SK-N-DZ (cell line): ENCODE data around the gene LINC00305.
A peak's percentile ranks its signal among the peaks of the same experiment; 100 is the strongest.

Experiments
- DNase-seq: peaks from one replicate; pipeline ENCODE4 v3.0.0-alpha.2; 2015; ENCODE audit warnings: low spot score

Gene LINC00305

DNA sequence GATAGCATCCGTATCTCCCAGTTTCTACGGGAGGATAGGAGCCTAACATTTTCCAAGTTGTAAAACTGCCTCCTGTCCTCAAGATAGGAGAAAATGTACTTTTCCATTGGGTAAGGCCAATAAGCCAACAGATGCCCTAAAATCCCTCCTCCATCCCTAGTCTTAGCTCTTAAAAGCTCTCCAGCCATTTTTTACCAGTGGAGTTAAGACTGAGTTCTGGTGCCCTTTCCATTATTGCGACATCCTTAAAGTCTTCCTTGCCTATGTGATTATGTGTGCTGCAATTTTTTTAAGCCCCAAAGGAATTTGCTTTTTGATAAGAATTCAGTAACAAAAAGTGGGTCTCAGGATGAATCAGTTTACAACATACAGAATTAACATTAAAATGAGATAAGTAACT lies 33.0 kb downstream of the LINC00305 start:
- DNase-seq, result no peak

- DNase-seq, result no peak
Measured at GRCh38 chr18:64111950-64112349, 36.9 kb downstream of the LINC00305 start.

DNA sequence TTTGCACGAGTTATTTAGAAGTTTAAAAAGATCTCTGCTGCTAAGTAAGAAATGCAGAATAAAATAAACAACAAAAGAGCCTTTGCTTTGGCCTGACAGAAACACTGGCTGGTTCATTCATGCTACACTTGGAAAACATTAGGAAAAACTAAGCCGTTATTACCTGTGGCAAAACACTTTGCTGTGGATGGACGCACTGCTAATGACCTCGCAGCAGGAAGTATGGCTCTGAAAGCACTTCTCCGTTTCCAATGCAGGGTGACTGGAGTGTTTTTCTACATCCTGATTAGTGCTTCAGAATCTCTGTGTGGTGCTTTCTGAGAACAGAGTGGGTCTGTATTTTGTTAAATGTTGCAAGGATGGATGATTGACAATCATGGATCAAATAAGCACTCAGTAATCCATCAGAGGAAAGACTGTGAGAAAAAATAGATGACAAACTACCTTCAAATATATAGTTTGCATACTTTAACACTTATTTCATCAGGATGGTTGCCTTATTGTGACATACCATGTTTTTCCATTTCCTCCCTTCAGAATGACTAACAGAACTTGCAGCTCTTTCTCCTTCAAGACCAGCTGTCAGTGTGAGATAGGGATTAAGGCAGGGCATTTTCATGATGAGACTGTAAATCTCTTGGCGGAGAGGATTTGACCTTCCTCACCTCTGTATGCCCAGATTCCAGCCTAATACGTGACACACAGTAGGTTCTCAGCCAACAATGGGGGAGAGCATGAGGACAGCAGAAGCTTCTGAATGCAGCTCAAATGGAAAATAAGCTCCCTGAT lies 38.0 kb downstream of the LINC00305 start:
- DNase-seq, result no peak

- DNase-seq, result no peak
Measured at GRCh38 chr18:64103986-64104385, 44.9 kb downstream of the LINC00305 start.

DNA sequence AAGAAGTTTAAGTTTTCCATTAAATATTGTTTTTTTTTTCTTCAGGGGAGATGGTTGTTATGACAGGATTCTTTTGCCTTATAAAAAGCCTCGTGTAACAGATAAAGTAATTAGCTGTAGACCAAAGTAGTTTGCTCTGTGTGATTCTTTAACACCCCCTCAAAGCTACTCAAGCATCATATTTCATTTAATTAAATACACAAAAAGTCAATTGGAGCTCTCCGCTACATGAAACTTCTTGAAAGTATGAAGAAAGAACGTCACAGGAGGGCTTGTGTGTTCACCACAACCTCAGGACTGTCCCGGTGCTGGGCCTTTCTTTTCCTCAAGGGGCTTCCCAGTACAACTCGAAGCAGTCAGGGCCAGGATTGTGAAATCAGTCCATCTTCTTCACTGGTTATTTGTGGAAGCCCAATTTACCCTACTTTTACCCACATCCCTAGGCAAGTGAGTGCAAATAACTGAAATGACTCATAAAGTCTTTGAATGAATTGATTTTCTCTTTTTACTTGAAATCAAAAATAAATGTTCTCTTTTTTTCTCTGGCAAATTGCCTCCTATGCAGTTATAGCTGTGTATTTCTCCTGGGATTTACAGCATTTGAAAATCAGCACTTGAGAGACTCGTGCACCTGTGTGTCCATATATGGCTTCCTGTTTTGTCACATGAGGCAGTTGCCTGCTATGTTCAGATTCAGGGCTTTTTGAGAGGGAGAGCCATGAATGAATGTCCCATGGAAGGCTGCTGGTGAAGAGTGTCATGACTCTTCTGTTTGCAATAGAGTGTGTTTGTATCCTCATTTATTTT lies 48.6 kb downstream of the LINC00305 start:
- no peak for DNase-seq

DNA sequence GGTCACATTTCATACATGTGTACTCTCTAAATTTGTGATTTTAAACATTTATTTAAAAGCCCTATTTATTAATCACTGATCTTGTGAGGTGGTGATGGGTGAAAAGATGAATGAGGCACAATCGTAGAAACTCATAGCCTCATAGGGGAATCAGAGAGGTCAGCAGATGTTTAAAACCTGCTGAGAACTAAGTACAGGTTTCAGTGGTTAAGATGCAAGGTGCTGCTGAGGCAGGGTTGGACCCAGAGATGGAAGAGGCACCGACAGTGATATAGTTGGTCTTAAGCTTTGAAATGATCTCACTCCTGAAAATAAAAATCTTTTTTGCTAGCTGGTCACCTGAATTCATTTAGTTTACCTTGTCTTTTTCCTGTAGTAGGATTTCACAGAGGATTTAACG lies 49.6 kb downstream of the LINC00305 start:
- no peak for DNase-seq

GRCh38 chr18:64097497-64097896 lies 51.4 kb downstream of the LINC00305 start:
- DNase-seq, result no peak

GRCh38 chr18:64095056-64095455 lies 53.8 kb downstream of the LINC00305 start:
- DNase-seq, result no peak

DNA sequence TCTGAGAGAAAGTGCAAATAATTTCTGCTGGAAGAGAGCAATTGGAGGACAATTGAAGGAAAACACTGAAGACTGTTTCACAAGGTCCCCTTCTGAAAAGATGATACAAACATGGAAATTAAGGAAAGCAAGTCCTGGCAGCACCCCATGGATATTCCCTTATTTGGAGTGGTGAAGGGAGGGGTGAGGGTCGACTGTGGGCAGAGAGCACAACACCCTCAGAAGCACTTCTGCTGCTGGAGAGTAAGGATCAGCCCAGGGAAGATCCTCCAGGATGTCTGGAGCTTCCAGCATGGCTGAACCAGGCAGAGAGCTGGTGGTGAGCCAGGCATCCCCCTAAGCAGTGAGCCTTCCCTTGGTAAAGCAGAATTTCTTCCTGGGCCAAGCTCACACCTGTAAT lies 54.7 kb downstream of the LINC00305 start:
- DNase-seq, result no peak

DNA sequence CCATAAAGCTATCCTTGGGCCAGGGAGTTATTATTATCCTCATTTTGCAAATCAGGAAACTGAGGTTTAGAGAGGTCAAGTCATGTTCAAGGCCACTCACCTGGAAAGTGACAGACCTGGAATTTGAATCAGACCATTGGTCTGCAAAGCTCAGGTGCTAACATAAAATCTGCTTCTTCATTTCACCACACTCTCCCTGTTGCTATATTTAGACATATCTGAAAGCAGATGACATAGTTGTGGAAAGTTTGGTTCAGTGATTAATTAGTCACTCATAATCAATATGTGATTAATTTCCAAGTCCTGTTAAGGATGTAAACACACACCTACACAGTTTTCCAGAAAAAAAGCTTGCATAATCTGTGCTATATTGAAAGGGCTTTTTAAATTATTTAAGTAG lies 57.4 kb downstream of the LINC00305 start:
- DNase-seq, result no peak

DNA sequence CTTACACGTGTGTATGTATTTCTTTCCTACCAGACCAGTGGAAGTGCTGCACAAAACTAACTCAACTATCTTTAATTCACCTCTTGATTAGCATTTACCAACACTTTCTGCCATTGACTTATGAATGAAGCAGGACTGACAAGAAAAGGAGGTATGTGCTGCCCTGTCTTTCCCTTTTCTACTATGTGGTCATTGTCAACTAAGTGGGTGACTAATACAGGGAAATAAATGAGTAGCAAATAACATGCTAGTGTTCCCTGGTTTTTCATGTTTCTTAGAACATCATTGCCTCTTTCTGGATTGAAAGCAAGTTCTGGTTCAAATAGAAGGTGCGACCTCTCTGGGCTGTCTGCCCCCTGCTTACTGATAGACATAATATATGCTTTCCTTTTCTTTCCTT lies 58.0 kb downstream of the LINC00305 start:
- DNase-seq, result no peak

DNA sequence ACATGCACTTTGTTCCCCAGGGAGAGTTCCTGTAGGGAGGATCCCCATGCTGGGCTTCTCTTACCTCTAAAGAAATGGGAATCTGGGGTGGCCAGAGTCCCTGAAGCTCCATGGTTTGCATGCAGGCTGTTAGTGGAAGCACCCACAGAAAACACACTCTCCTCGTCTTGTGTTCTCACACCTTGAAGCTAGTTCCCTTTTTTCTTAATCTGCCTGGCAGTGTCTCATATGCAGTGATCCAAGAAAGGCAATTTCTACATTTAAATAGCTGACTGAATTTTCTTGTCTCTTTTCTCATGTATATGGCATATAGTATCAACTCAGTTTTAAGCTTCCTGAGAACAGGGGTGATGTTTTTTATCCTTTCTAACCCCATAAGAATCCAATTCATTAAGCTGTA lies 65.0 kb downstream of the LINC00305 start:
- no peak for DNase-seq

GRCh38 chr18:64082513-64082912 lies 66.4 kb downstream of the LINC00305 start:
- no peak for DNase-seq

- no peak for DNase-seq
Measured at GRCh38 chr18:64082054-64082453, 66.8 kb downstream of the LINC00305 start.

DNA sequence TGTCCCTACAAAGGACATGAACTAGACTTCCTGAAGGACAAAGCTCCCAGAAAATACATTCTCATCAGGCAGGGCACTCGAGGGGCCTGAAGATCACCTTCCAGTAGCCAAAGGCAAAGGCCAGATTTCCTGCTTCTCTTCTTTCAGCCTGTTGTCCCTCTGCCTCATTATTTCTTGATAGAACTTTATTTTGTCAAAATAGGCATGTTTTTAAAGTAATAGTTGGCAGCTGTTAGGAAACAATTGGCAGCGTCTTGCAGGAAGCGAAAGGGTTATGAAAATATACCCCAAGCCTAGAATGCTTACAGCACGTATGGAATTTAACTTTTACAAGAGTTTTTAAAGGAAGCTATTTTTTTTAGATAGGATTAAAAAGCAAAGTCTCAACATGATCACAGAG lies 74.9 kb downstream of the LINC00305 start:
- no peak for DNase-seq

GRCh38 chr18:64055019-64055418 lies 93.9 kb downstream of the LINC00305 start:
- no peak for DNase-seq

DNA sequence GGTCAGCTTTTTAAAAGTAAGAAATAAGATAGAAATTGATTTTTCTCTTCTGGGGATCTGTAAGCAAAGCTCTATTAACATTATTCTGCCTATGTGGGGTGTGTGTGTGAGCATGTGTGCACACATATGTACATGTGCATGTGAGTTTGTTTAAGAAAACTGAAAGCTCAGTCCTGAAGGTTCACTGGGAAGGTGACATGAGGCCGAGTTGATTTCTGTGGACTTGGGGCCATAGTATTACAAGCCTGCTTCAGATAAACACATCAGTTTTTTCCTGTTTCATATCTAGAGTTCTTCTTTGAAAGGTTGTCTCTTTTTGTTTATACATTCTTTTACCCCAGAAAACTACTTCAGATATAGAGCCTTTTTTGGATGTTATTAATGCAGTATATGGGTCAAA lies 95.6 kb downstream of the LINC00305 start:
- DNase-seq, result no peak

DNA sequence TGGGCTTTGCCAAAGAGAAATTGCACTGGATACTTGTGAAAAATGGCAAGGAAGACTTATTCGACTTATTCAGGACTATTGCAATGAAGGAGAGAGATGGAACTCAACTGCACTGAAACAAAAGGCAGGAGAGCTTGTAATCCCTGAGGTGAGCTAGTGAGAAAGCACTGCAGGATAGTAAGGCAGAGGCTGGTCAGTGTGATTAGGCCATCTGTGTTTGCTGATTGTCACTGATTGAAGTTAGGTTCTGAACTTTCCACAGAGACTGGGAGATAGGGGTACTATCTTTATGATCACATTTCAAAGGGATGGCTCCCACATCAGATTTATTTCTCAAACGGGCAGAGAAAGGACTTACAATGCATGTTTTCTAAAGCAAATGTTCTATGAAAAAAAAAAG lies 96.1 kb downstream of the LINC00305 start:
- DNase-seq, result no peak

- no peak for DNase-seq
Measured at GRCh38 chr18:64044616-64045015, 104.3 kb downstream of the LINC00305 start.

- no peak for DNase-seq
Measured at GRCh38 chr18:64042728-64043358, 106.0 kb downstream of the LINC00305 start.

- peak; percentile 45 for DNase-seq
Measured at GRCh38 chr18:64037812-64038414, 111.0 kb downstream of the LINC00305 start.

GRCh38 chr18:64032312-64032711 lies 116.6 kb downstream of the LINC00305 start:
- DNase-seq, result no peak
